ENCODE data around the gene CRTC2.
A peak's percentile ranks its signal among the peaks of the same experiment; 100 is the strongest.

Gene CRTC2

DNA sequence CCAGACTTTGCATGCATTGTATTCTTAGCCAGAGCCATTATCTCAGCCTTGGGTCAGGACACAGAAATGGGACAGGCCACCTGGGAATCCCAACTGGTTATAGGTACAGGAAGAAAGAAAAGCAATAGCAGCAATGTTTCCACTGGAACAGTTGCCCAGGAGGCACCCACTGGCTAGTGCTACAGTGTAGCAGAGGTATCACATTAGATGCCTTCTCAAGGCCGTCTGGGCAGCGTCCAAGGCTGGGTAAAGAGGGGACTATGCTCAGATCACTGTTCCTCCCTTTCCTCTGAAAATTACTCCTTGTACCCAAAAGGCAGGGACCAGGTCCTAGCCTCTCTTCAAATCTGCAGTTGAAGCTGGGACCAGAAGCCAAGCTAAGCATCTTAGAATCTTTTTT lies 11.9 kb upstream of the CRTC2 start:
- DNase-seq, result no peak

DNA sequence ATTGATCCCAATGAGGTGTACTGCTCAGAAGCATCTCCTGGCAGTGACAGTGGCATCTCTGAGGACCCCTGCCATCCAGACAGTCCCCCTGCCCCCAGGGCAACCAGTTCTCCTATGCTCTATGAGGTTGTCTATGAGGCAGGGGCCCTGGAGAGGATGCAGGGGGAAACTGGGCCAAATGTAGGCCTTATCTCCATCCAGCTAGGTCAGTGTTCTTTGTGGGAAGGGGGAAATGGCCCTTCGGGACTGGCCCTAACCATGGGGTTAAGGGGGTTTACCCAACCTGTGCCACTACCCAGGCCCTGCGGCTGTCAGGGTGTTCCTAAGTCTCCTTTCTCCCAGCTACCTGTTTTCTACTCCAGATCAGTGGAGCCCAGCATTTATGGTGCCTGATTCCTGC lies 10.6 kb upstream of the CRTC2 start:
- no peak for DNase-seq

- no peak for DNase-seq
These were observed 10.0 kb upstream of the CRTC2 start for GRCh38 chr1:153968408-153968807.

- peak; percentile 55 for DNase-seq
These were observed 9.6 kb upstream of the CRTC2 start for GRCh38 chr1:153968000-153968363.

GRCh38 chr1:153967107-153967999 lies 8.9 kb upstream of the CRTC2 start, which contains the start of gene CREB3L4:
TSS of gene CREB3L4 (plus strand) at chr1:153967902. CDS start at chr1:153968526, 624 bp downstream.
- DNase-seq, result peak; percentile 98

DNA sequence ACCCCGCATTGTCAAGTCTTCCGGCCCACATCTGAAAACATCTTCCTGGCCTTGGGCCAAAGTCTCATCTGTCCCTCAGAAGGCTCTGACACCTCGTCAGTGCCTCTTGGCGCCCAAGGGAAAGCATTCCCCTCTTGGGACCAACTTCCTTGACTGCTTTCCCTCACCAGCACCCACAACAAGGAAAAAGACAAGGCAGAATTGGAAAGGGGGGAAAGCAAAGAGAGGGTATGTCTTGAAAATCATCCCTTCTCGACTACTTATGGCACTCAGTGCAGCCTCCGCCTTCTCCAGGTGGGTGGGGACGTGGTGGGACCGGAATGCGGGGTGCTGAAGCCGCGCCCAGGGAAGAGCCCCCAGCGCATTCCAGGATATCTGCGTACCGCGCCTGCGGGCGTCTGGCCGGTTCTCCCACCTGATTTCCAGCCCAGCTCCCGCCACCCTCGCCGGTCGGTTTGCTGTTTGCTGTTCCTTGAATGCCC lies 5.5 kb upstream of the CRTC2 start:
- peak; percentile 22 for DNase-seq

GRCh38 chr1:153963030-153963849 lies 4.8 kb upstream of the CRTC2 start, which contains the start of gene SLC39A1:
TSS of gene SLC39A1 (minus strand) at chr1:153963537. CDS start at chr1:153962715, 822 bp downstream.
- DNase-seq, result peak; percentile 98

DNA sequence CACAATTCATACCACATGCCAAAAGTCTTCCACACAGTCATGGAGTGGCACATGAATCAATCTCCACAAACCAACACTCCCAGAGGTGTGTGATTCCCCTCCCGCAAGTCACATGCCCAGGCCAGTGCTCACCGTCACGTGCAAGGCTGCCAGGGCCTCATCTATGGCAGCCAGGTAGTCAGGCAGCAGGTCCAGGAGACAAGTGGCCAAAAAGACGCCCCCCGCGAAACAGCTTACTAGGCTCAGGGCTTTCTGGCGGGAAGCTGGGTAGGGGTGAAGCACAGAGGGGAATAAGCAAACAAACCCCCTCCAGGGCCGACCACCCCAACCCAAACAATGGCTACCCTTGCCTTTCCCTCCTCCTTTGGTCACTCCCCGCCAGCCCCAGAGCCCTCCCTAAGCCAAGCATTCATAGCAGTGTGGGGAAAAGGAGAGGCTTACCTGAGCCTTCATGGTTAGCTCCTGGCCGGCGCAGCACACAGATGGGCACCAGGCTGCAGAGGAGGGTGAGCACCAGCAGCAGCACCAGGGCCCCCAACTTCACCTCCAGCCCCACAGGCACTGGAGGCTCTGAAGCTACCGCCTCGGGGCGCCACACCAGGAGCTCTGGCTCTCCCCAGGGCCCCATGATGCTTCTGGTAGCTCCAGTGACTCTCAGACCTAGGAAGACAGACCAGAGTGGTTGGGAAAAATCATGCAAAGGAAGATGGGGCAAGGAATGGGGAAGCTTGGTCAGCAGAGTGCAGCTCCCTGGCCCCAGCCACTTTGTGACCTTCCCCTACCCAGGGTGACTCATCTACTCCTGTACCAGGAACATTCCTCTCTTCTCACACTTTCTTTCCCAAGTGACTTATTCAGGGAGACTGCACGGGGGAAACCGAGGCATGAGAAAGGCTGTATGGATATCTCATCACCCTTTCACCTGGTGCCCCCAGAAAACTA lies 3.9 kb upstream of the CRTC2 start:
- DNase-seq, result no peak

DNA sequence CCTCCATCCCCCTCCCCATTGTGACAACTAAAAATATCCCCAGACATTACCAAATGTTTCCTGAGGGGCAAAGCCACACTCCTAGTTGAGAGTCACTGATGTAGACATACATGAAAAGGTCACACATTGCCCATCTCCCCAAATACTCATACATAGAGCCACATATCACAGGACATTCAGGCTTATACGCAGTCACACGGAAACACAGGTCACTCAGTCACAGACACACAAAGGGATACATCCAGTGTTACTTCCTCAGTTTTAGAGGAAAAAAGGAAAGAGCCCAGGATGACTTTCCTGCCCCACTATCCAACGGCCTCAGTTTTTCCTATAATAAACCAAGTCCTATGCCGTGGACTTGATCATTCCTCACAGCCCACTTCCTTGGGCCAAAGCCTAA lies 3.0 kb upstream of the CRTC2 start:
- DNase-seq, result no peak

- no peak for DNase-seq
These were observed 1.8 kb upstream of the CRTC2 start for GRCh38 chr1:153960206-153960605.

- DNase-seq, result no peak
These were observed 1.0 kb upstream of the CRTC2 start for GRCh38 chr1:153959454-153959853.

GRCh38 chr1:153958961-153959260 lies 499 bp upstream of the CRTC2 start:
- DNase-seq, result no peak

- no peak for DNase-seq
These were observed 685 bp downstream of the CRTC2 start for GRCh38 chr1:153957744-153958110.

DNA sequence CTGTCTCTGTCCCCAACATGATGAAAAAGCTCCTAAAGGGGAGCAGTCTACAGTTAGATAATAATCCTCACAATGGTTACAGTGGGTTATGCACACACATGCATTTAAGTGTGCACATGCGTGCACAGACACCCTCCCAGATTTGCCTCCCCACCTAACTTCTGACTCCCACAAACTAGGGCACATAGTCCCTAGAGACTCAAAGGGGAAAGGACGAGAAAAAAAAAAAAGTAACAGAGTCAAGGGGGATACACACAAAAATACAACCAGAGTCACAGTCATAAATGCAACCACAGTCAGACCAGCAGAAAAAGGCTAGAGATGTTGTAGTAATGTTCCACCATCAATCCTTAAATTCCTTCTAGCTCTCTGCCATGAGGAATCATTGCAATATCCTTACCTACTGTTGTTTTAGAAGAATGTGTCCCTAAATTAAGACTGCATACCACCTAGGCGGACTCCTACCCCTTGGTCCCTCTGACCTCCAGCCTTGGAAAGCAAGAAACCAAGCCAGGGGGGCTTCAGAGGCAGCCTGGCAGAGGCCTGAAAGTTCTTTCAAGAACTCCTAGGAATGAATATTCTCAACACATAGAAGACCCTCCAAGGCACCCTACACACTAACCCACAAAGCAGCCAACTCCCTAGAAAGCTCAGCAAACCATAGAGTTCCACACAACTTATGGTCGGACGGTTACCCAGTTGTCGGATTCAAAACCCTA lies 1.3 kb downstream of the CRTC2 start:
- no peak for DNase-seq

DNA sequence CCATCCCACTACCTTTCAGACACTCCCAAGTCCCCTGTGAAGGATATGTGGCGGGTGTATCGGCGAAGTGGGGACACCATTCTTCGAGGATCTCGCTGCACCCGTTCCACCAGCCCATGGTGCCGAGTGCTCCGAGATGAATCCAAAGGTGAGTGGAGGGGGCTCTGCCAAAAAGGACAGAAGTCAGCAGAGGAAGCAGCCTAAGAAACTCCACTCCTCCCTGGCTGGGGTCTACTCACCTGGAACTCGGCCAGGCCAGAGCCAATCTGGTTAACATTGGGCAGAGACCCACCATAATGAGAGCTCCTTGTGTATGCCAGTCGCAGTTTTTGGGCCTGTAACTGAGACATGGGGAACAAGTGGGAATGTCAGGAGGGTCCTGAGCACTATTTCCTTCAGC lies 3.6 kb downstream of the CRTC2 start:
- no peak for DNase-seq

GRCh38 chr1:153953859-153954365 lies 4.5 kb downstream of the CRTC2 start:
- DNase-seq, result no peak

DNA sequence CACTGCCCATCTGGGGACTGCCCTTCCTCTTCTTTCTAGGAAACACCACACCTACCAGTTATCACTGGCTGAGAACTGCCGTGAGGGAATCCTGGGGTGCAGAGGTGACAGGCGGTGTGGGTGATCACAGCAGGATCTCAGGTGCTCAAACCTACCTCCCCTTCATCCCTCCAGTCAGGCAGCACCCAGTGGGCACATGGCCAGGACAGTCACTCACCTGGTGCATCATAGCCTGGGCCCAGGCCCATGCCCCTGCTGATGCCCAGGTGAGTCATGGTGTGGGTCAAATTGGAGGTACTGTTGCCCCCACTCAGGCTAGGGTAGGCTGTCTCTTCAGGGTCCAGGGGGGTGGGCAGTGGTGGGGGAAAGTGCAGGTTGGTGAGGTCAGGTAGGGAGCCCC lies 6.6 kb downstream of the CRTC2 start:
- DNase-seq, result no peak

- no peak for DNase-seq
These were observed 7.2 kb downstream of the CRTC2 start for GRCh38 chr1:153951183-153951582.

- DNase-seq, result peak; percentile 69
These were observed 11.7 kb downstream of the CRTC2 start, which contains the start of gene DENND4B for GRCh38 chr1:153946622-153947241. TSS of gene DENND4B (minus strand) at chr1:153946718. CDS start at chr1:153944374, 2,344 bp downstream.

DNA sequence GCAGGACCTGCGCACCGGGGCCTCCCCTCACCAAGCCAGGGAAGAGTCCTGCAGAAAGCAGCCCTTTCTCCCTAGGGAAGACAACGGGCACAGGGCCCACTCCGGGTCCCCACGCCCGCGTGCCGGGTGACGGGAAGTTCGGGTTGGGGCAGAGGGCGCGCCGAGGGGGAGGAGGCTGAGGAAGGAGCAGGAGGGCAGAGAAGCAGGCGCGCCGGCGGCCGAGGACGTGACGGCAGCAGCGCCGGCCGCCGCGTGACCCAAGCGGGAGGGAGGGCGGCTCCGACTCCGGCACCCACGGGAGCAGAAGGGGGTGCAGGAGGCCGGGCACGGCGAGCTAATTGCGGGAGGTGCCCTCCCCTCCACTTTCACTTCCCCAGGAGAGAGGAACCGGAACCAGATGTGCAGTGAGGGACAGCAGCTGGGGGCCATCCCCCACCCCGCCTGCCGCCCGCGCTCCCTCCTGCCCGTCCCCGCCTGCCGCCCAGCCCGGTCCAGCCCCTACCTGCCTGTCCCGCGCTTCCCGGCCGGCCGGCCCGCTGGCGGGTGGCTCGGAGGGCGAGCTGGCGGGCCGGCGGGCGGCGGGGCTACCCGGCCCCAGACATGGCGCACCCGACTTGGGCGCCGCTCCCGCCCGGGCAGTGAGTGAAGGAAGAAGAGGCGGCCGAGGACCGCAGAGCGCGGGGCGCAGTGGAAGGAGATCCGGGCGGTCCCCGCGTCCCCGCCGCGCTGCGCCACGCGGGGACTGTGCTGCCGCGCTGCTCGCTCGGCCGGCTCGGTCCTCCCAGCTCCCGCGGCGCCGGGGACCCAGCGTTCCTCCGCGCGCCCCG lies 12.4 kb downstream of the CRTC2 start:
- peak; percentile 47 for DNase-seq

All from NCI-H1105 (cell line).